Measurements from ENCODE around the gene TRAF7.

TRAF7 gene

GRCh38 chr16:2210386-2211365 is 55.1 kb downstream of the TRAF7 start, which contains the start of gene BRICD5:
Gene BRICD5 (minus strand): TSS chr16:2210863. CDS start chr16:2210833, 30 bp downstream.
- no peak for TF ChIP-seq CTCF (IDR thresholded peaks at IDR 0.05; ENCODE audit: borderline replicate concordance, control extremely low read depth, extremely low read depth, insufficient read depth, missing control alignments)
- DNase-seq (ENCODE audit: low spot score) = no peak
- in situ Hi-C loops (cut with MboI; ENCODE audit: low sequenced_read_pairs, unreplicated experiment) = no loop called here

- DNase-seq (ENCODE audit: low spot score) = no peak
- in situ Hi-C loops (cut with MboI; ENCODE audit: low sequenced_read_pairs, unreplicated experiment) = no loop called here
These were observed 56.4 kb downstream of the TRAF7 start for GRCh38 chr16:2211923-2212347.

GRCh38 chr16:2212362-2213324 is 57.1 kb downstream of the TRAF7 start:
- in situ Hi-C loops (cut with MboI; ENCODE audit: low sequenced_read_pairs, unreplicated experiment) = no loop called here
- no peak for TF ChIP-seq CTCF (IDR thresholded peaks at IDR 0.05; ENCODE audit: borderline replicate concordance, control extremely low read depth, extremely low read depth, insufficient read depth, missing control alignments)
- DNase-seq (ENCODE audit: low spot score) = no peak

More at GRCh38 chr16:2211923-2212347, 56.4 kb downstream of the TRAF7 start:
- no peak for TF ChIP-seq CTCF (IDR thresholded peaks at IDR 0.05; ENCODE audit: borderline replicate concordance, control extremely low read depth, extremely low read depth, insufficient read depth, missing control alignments)

GRCh38 chr16:2213817-2214718 is 58.5 kb downstream of the TRAF7 start:
- DNase-seq (ENCODE audit: low spot score) = no peak
- no peak for TF ChIP-seq CTCF (IDR thresholded peaks at IDR 0.05; ENCODE audit: borderline replicate concordance, control extremely low read depth, extremely low read depth, insufficient read depth, missing control alignments)
- in situ Hi-C loops (cut with MboI; ENCODE audit: low sequenced_read_pairs, unreplicated experiment) = no loop called here

- DNase-seq (ENCODE audit: low spot score) = no peak
- no peak for TF ChIP-seq CTCF (IDR thresholded peaks at IDR 0.05; ENCODE audit: borderline replicate concordance, control extremely low read depth, extremely low read depth, insufficient read depth, missing control alignments)
- in situ Hi-C loops (cut with MboI; ENCODE audit: low sequenced_read_pairs, unreplicated experiment) = no loop called here
These were observed 59.1 kb downstream of the TRAF7 start, which contains the start of gene PGP for GRCh38 chr16:2214719-2214968. Gene PGP (minus strand): TSS chr16:2214840. CDS start chr16:2214777, 63 bp downstream.
